Measurements from ENCODE around the gene OVAAL.
"Not testable (repeated sequence)": the region's sequence is repeated elsewhere in the genome, so short reads cannot be mapped to it uniquely, and the experiment has no call there.

The OVAAL gene

DNA sequence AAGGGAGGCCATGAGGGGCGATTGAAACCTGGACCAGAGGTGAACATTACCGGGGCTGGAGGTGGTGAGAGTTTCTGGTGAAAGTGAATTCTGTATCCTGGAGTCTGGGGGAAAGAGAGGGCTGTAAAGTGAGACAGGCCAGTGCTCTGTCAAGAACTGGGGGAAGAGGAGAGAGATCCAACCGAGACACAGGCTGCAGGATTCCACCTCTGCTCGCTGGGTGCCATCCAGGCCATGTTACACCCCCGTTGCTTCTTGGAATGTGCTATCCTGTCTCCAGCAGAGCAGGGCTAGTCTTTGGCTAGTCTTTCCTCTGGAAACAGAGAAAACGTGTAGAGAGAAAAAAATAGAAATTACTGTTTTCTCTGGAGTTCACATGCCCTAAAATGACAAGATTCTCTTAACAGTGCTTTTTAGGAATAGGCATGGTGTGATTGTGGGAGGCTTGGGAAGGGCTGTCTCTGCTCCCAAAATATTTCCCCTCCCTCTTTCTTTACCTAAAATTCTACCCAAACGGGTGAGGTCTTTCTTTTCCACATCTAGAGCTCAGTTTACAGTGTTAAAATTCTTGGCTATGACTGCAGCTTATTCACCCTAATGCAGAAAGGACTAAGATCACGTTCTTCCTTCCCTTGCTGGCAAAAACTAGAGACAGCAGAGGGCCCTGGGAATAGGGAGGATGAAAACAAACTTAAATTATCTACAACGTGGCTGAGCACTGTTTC is 16.5 kb upstream of the OVAAL start:
- no peak for DNase-seq (ENCODE audit: extremely low spot score)
- CTCF ChIA-PET = no interaction called here
- no peak for TF ChIP-seq HDGF (IDR thresholded peaks at IDR 0.05; ENCODE audit: borderline replicate concordance)
- no peak for TF ChIP-seq SUZ12 (IDR thresholded peaks at IDR 0.05)
- TF ChIP-seq FOXM1 (IDR thresholded peaks at IDR 0.05; ENCODE audit: borderline replicate concordance) = no peak
- no peak for TF ChIP-seq CTBP1 (IDR thresholded peaks at IDR 0.05; ENCODE audit: borderline replicate concordance)
- TF ChIP-seq L3MBTL2 (conservative IDR thresholded peaks at IDR 0.05) = no peak
- TF ChIP-seq BHLHE40 (IDR thresholded peaks at IDR 0.05; ENCODE audit: borderline replicate concordance) = no peak
- no peak for TF ChIP-seq ZNF384 (IDR thresholded peaks at IDR 0.05)
- no peak for TF ChIP-seq FOXA1 (IDR thresholded peaks at IDR 0.05)
- TF ChIP-seq ARNT (IDR thresholded peaks at IDR 0.05) = no peak
- POLR2A ChIA-PET = no interaction called here

DNA sequence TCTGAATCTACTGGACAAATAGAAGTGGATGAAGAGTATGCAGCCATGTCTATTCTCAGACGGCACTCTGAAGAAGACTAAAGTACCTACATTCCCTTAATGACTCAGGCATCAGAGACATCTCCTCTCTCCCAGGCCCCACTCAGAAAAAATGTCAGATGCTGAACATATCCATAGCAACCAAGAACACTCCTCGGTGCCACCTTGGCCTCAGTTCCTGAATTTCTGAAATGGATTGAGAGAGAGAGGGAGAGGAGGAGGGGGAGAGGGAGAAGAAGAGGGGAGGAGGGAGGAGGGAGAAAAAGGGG is 16.0 kb upstream of the OVAAL start:
- TF ChIP-seq, protein P1, sequence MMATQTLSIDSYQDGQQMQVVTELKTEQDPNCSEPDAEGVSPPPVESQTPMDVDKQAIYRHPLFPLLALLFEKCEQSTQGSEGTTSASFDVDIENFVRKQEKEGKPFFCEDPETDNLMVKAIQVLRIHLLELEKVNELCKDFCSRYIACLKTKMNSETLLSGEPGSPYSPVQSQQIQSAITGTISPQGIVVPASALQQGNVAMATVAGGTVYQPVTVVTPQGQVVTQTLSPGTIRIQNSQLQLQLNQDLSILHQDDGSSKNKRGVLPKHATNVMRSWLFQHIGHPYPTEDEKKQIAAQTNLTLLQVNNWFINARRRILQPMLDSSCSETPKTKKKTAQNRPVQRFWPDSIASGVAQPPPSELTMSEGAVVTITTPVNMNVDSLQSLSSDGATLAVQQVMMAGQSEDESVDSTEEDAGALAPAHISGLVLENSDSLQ (IDR thresholded peaks at IDR 0.05) = no peak
- TF ChIP-seq ARNT (IDR thresholded peaks at IDR 0.05) (no peak), HDGF (IDR thresholded peaks at IDR 0.05; ENCODE audit: borderline replicate concordance) (no peak), FOXM1 (IDR thresholded peaks at IDR 0.05; ENCODE audit: borderline replicate concordance) (no peak), FOXK2 (IDR thresholded peaks at IDR 0.05) (no peak), L3MBTL2 (conservative IDR thresholded peaks at IDR 0.05) (no peak), LEF1 (IDR thresholded peaks at IDR 0.05; ENCODE audit: borderline replicate concordance) (no peak), NFRKB (IDR thresholded peaks at IDR 0.05) (no peak), BHLHE40 (IDR thresholded peaks at IDR 0.05; ENCODE audit: borderline replicate concordance) (no peak)
- ChIA-PET CTCF (no interaction called here), POLR2A (no interaction called here)
- DNase-seq (ENCODE audit: extremely low spot score) = no peak

DNA sequence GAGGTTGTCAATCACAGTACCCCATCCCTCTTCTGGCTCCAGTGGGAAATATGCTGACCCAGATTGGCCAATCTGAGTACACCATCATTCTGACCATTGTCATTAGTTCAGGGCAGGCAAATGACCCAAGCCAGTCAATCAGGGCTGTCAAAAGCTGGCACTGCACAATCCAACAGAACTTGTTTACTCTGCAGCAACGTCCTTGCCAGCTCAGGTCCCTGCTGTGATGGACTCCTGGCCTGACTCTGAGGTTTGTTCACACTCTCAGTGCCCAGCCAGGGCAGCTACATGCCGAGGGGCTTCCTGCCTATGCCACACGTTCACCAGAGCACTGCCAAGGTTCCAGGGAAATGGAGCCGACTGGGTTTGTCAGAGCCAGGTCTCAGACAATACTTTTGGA is 14.7 kb upstream of the OVAAL start:
- DNase-seq (ENCODE audit: extremely low spot score) = no peak
- CTCF ChIA-PET = no interaction called here
- TF ChIP-seq ELF4 (IDR thresholded peaks at IDR 0.05) (no peak), LEF1 (IDR thresholded peaks at IDR 0.05; ENCODE audit: borderline replicate concordance) (no peak), TARDBP (IDR thresholded peaks at IDR 0.05) (no peak), BHLHE40 (IDR thresholded peaks at IDR 0.05; ENCODE audit: borderline replicate concordance) (no peak), SUZ12 (IDR thresholded peaks at IDR 0.05) (no peak), ARNT (IDR thresholded peaks at IDR 0.05) (no peak), L3MBTL2 (conservative IDR thresholded peaks at IDR 0.05) (no peak), FOXK2 (IDR thresholded peaks at IDR 0.05) (no peak)
- TF ChIP-seq, protein P1 (IDR thresholded peaks at IDR 0.05) = no peak
- POLR2A ChIA-PET = no interaction called here

DNA sequence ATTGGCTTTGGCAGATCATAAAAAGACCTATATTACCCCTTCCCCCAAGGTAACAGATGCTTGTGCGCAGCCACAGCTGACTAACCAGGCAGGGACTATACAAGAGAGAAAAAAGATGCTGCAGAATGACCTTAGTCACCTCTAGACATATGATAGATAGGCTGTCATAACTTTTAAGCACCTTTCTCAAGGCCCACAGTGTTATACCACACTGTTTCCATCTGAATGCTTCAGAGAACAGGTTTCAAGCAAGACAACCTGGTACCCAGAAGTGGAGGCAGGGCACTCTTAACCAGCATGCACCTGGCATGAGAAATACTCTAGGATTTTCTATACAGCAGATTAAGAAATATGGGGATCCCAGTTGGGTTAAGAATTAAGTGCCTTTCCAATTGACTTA is 12.8 kb upstream of the OVAAL start:
- ChIA-PET CTCF (interaction anchor here (0.7 kb wide), 1 partner anchor 10 kb away, joined by 3 read pairs; no protein-coding TSS in a partner anchor), POLR2A (no interaction called here)
- no peak for DNase-seq (ENCODE audit: extremely low spot score)
- TF ChIP-seq FOXM1 (IDR thresholded peaks at IDR 0.05; ENCODE audit: borderline replicate concordance) (no peak), L3MBTL2 (conservative IDR thresholded peaks at IDR 0.05) (no peak), FOXA1 (IDR thresholded peaks at IDR 0.05) (no peak), BHLHE40 (IDR thresholded peaks at IDR 0.05; ENCODE audit: borderline replicate concordance) (no peak), NFRKB (IDR thresholded peaks at IDR 0.05) (no peak), HDGF (IDR thresholded peaks at IDR 0.05; ENCODE audit: borderline replicate concordance) (no peak), TARDBP (IDR thresholded peaks at IDR 0.05) (no peak), SUZ12 (IDR thresholded peaks at IDR 0.05) (no peak), ZNF384 (IDR thresholded peaks at IDR 0.05) (no peak), ELF4 (IDR thresholded peaks at IDR 0.05) (no peak), LEF1 (IDR thresholded peaks at IDR 0.05; ENCODE audit: borderline replicate concordance) (no peak)
- TF ChIP-seq, protein P1 (IDR thresholded peaks at IDR 0.05) = no peak

DNA sequence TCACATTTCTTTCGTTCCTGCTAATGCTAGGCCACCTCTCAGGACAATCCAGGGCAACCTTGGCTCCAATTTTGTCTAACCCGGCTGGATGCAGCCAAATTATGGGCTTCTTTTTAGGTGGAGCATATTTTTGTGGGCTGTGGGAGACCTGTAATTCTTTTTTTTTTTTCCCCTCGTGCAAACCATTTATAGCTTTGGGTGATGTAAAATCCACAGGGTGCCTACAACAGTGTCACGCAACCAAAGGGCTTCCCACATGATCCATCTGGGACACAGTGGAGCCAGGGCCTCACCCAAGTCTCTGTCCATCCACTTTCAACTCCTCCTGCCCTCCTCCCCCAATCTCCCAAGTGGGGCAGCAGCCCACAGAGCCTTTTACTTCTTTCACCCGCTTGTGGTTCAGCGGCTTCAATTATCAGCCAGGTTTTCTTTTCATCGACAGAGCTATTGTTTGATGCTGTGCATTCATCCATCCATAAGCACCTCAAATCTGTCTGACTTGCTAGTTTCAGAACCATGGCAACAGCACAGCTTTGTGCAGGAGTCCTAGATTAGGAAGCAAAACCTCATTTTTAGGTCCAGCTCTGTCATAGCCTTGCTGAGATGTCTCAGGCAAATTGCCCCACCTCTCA is 10.0 kb upstream of the OVAAL start:
- ChIA-PET CTCF (no interaction called here), POLR2A (no interaction called here)
- TF ChIP-seq CTBP1 (IDR thresholded peaks at IDR 0.05; ENCODE audit: borderline replicate concordance) (no peak), LEF1 (IDR thresholded peaks at IDR 0.05; ENCODE audit: borderline replicate concordance) (no peak), L3MBTL2 (conservative IDR thresholded peaks at IDR 0.05) (no peak), BHLHE40 (IDR thresholded peaks at IDR 0.05; ENCODE audit: borderline replicate concordance) (no peak), ZNF384 (IDR thresholded peaks at IDR 0.05) (peak; percentile 71; the same call in 1 of the 2 replicates), ARNT (IDR thresholded peaks at IDR 0.05) (peak; percentile 98), SUZ12 (IDR thresholded peaks at IDR 0.05) (no peak)
- TF ChIP-seq, protein P1 (IDR thresholded peaks at IDR 0.05) = no peak
- peak; percentile 46 for DNase-seq (ENCODE audit: extremely low spot score)

DNA sequence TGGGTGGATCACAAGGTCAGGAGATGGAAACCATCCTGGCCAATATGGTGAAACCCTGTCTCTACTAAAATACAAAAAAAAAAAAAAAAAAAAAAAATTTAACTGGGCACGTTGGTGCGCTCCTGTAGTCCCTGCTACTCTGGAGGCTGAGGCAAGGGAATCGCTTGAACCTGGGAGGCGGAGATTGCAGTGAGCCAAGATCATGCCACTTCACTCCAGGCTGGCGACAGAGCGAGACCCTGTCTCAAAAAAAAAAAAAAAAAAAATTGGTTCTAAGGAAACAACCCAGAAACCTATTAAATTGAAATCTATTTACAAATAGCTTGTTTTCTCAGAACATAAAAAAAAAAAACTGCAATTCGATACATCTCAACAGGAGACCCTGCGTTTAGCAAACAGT is 9.0 kb upstream of the OVAAL start:
- DNase-seq (ENCODE audit: extremely low spot score); POLR2A ChIA-PET: not testable (repeated sequence)
- peak; percentile 50; the same call in 1 of the 2 replicates for TF ChIP-seq ZNF384 (IDR thresholded peaks at IDR 0.05)
- CTCF ChIA-PET = interaction anchor here (0.6 kb wide), 1 partner anchor 13 kb away, joined by 4 read pairs; no protein-coding TSS in a partner anchor
